Endothelial cell of umbilical vein (primary cell): ENCODE data around the gene ID2.

Experiments used
- CTCF ChIP-seq, 2 donors: IDR thresholded peaks; 1 replicate in 1 of 2; 2 replicates in 1 of 2; pipeline ENCODE4 v1.5.1; 2011; ENCODE audit warnings: low read length in 2 of 2, mild to moderate bottlenecking in 2 of 2, moderate library complexity in 2 of 2, control low read depth in 1 of 2, inconsistent platforms in 1 of 2, low read depth in 1 of 2; ENCODE audit not compliant: insufficient read depth in 1 of 2; ENCODE audit errors: extremely low read depth in 1 of 2
- EZH2 ChIP-seq: IDR thresholded peaks from 2 replicates; pipeline ENCODE4 v1.6.1; 2012; ENCODE audit warnings: borderline replicate concordance, low read depth, mild to moderate bottlenecking, moderate library complexity, low read length, inconsistent platforms; ENCODE audit not compliant: severe bottlenecking
- JUN ChIP-seq: IDR thresholded peaks from 2 replicates; pipeline ENCODE4 v1.6.1; 2011; ENCODE audit warnings: borderline replicate concordance, low read depth; ENCODE audit not compliant: insufficient read length, insufficient read depth
- MAX ChIP-seq: IDR thresholded peaks from 2 replicates; pipeline ENCODE4 v1.6.1; 2011; ENCODE audit not compliant: insufficient read depth, insufficient read length
- POLR2A ChIP-seq: IDR thresholded peaks from 2 replicates; pipeline ENCODE4 v1.6.1; 2012; ENCODE audit warnings: low read depth, mild to moderate bottlenecking, control low read depth, low read length
- POLR2AphosphoS5 ChIP-seq: IDR thresholded peaks from 2 replicates; pipeline ENCODE4 v1.6.1; 2012; ENCODE audit warnings: low read depth, mild to moderate bottlenecking, control low read depth, low read length, moderate library complexity; ENCODE audit not compliant: insufficient read depth

GRCh38 chr2:8725838-8726237 lies 44.0 kb downstream of the ID2 start:
- TF ChIP-seq CTCF (IDR thresholded peaks at IDR 0.05; ENCODE audit: extremely low read depth in 1 of 2, insufficient read depth in 1 of 2, low read depth in 1 of 2, low read length in 2 of 2) (no peak), MAX (no peak), POLR2A (no peak), JUN (no peak), POLR2AphosphoS5 (no peak), EZH2 (no peak)
